HG02973 (cell line): ENCODE data around the gene PSD2.
"Not testable (repeated sequence)": the region's sequence is repeated elsewhere in the genome, so short reads cannot be mapped to it uniquely, and the experiment has no call there.

ENCODE experiments used
- ATAC-seq: cut with Tn5 transposase; IDR thresholded peaks from one replicate; pipeline ENCODE4 v1.9.1; 2021; ENCODE audit warnings: moderate library complexity; ENCODE audit not compliant: unreplicated experiment

Gene PSD2

DNA sequence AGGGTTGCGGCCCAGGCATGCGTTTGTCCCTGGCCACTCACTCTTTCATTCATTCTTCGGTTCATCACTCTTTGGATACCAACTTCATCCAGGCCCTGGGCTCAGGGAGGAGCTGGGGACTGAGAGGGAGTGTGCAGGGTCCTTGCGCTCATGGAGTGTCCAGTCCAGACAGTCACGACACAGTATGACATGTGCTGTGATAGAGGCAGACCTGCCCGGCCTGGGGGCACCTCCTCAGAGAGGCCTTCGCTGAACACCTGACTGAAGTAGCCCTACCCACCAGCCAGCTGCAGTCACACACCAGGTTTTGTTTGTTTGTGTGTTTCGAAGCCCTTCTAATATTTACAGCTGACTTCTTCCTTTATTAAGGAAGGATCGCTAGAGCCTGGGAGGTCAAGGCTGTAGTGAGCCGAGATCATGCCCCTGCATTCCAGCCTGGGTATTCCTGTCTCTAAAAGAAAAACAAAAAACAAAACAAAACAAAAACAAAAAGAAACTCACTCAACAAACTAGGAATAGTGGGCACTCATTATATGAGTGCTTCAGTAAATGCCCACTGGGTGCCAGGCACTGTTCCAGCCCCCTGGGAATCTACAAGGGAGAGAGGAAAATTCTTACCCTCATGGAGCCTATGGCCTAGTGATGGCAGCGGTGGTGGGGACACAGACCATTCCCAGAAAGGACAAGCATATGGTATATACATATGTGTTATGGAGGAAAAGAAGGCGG is 6.3 kb upstream of the PSD2 start:
- no peak for ATAC-seq

DNA sequence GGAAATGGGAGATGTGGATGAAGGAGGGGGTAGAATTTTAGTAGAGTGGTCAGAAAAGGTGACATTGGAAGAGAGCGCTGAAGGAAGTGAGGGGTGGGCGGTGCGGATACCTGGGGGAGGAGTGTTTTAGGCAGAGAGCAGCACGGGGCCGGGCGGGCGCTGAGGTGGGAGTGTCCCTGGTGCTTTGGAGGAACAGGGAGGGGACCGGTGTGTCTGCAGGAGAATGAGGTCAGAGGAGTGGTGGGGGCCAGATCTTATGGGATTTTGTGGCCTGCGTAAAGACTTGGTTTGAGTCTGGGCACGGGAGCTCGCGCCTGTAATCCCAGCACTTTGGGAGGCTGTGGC is 5.8 kb upstream of the PSD2 start:
- ATAC-seq, result no peak

DNA sequence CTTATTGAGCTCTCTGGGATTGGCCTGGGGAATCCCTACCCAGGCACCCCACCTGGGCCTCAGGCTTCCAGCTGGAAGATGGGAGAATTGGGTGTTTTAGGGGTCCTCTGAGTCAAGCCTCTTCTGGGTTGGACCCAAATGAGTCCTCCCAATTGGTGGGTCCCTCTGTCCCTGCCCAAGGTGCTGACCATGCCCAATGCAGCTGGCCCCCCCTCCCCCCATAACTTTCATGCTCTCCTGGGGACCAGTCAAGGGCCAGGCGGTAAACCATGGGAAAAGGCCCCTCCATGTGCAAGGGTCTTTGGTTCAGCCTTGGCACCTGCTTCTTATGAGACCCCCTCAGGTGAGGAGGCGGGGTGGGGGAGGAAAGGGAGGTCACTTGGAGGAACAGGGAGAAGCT is 3.4 kb upstream of the PSD2 start:
- ATAC-seq, result no peak

GRCh38 chr5:139792655-139793054 is 3.0 kb upstream of the PSD2 start:
- not testable (repeated sequence) for ATAC-seq

DNA sequence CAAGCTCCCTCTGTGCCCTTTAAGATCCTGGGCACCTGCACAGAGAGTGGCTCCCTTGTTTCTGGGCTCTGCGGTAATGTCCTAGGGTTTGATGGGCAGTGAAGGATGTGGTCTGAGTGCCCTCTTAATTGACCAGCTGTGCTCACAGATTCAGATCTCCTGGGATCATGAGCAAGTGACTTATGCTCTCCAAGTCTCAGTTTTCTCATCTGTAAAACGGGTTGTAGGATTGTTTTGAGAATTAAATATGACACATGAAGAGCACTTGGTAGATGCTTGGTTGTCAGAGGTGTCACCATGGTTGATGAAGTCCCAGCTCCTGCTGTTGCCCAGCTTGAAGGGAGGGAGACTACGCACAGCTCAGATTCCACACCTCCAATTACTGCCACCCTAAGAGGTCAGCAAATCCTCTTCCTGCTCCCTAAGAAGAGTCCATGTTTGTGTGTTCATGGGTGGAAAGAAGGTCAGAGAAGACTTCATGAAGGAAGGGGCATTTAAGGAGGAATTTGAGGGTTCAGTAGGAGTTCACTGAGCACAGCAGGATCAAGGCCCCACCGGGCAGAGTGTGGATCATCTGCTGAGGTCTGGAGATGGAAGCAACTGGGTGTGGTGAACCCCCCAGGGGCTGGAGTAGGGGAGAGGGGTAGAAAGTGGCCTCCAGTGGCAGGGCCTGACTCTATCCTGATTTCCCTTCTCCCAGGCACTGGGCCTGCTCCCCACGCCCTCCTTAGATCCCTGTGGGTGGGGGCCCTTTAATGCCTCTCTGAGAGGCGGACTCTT is 1.4 kb upstream of the PSD2 start:
- no peak for ATAC-seq

GRCh38 chr5:139796061-139796806 is 626 bp downstream of the PSD2 start:
- ATAC-seq, result no peak

- ATAC-seq, result no peak
These were observed 1.7 kb downstream of the PSD2 start for GRCh38 chr5:139797335-139797734.

GRCh38 chr5:139797856-139798510 is 2.4 kb downstream of the PSD2 start:
- ATAC-seq, result no peak

DNA sequence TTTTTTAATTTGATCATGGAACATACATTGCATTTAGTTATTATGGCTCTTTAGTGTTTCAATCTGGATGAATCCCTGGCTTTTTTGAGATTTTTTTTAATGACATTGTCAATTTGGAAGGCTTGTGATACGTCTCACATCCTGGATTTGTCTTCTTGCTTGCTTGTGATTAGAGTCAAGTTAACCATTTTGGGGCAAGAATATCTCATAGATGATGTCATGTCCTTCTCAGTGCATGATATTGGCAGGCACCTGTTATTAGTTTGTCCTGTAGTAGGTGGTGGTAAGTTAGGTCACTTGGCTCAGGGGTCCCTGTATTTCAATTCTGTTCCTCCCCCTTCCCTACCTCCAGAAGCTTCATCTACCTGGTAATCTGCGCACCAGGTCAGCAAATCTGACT is 3.3 kb downstream of the PSD2 start:
- ATAC-seq, result no peak

DNA sequence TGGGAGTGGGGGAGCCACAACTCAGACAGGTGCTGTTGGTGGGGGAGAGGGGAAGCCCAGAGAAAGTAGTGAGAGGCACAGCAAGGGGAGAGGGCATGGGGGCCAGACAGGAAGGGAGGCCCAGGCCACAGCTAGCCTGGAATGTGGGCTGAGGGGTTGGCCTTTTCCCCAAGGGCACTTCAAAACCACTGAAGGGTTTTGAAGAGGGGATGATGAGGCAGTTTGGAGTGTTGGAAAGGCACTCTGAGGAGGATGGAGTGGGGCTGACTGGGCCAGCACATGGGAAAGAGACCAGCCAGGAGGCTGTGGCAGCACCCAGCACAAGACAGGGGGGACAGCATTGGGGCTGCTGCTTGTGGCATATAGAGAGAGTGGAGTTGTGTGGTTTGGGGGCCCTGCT is 3.8 kb downstream of the PSD2 start:
- ATAC-seq, result no peak

DNA sequence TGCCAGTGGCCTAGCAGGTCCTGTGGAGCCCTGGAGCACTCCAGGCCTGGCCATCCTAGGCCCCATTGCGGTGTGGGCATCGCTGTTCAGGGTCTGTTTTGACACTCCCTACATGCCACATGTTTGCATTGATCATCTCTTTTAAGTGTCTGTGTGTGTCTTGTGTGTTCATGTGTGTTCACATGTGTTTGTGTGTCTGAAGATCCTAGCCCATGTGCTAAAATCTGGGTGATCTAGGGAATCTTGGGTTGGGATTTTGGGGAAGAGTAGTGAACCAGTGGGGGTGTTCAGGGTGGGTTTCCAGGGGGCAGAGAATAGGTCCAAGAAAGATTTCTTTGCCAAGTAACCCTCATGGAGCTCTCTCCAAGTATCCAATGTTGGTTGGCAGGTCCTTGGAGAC is 8.4 kb downstream of the PSD2 start:
- no peak for ATAC-seq

- ATAC-seq, result no peak
These were observed 9.3 kb downstream of the PSD2 start for GRCh38 chr5:139804800-139805397.

DNA sequence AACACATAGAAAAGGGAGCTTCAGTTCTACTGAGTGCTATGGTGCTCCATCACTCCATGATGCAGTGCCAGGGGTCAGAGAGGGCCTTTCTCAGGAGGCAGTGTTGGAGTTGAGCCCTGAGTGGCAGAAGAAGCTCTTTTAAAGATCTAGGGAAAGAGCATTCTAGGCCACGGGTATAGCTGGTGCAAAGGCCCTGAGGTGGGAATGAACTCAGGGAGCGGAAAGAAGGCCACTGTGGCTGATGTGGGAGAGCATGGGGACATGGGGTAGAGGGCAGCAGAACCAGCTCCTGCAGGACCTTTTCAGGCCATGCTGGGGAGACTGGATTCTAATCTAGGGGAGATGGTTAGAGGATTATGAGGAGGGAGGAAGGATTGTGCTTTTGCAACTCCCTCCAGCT is 9.9 kb downstream of the PSD2 start:
- ATAC-seq, result no peak

DNA sequence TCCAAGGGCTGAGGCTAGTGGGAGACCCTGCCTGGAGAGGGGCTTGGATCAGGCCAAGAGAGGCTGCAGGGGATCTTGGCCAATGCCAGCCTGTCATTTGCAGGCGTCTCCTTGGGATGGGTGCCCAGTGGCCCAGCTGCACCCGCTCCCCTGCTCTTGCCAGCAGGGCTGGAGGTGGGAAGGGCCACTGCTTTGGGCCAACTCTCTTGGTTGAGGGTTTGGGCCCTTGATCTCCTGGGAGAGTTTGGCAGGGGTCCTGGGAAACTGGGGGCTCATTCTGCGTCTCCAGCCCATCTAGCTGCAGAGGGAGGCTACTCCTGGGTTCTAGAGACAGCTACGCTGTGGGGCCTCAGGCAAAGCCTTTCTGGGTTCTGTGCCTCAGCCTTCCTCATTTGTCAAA is 10.5 kb downstream of the PSD2 start:
- ATAC-seq, result no peak

GRCh38 chr5:139806726-139807646 is 11.4 kb downstream of the PSD2 start:
- no peak for ATAC-seq

- no peak for ATAC-seq
These were observed 12.0 kb downstream of the PSD2 start for GRCh38 chr5:139807647-139808030.

GRCh38 chr5:139808481-139809330 is 13.1 kb downstream of the PSD2 start:
- no peak for ATAC-seq

DNA sequence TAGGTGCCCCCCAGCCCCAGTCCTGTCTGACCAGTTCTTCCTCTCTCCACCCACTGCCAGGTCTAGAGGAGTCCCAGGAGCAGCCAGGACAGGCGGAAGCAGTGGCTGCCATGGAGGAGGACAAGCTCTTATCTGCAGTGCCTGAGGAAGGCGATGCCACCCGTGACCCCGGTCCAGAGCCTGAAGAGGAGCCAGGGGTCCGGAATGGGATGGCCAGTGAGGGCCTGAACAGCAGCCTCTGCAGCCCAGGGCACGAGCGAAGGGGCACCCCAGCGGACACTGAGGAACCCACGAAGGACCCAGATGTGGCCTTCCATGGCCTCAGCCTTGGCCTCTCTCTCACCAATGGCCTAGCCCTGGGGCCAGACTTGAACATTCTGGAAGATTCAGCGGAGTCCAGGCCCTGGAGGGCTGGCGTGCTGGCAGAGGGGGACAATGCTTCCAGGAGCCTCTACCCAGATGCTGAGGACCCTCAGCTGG is 13.8 kb downstream of the PSD2 start:
- no peak for ATAC-seq
